SK-N-SH treated with all-trans-retinoic acid at 6 μM for 48 hours (cell line): ENCODE results near the gene C12orf42.

Source experiments
- ATAC-seq: fragments of 200-7000 bp; cut with Tn5 transposase; 3 replicates; pipeline ENCODE4 v1.9.1; 2020; ENCODE audit warnings: mild to moderate bottlenecking, moderate library complexity
- BACH2 ChIP-seq: fragments of 250-450 bp; sonication (Bioruptor Pico); IDR thresholded peaks from 2 replicates; pipeline ENCODE4 v1.9.0; 2021; ENCODE audit warnings: mild to moderate bottlenecking, borderline replicate concordance
- CREB5 ChIP-seq: fragments of 250-450 bp; sonication (Bioruptor Pico); IDR thresholded peaks from 2 replicates; pipeline ENCODE4 v1.5.1; 2020; ENCODE audit warnings: low read depth, mild to moderate bottlenecking, moderate library complexity
- CSDC2 ChIP-seq: fragments of 250-450 bp; sonication (Bioruptor Pico); IDR thresholded peaks from 2 replicates; pipeline ENCODE4 v1.5.0; 2020; ENCODE audit warnings: mild to moderate bottlenecking, moderate library complexity
- CSRNP3 ChIP-seq: fragments of 250-450 bp; sonication (Bioruptor Pico); IDR thresholded peaks from 2 replicates; pipeline ENCODE4 v1.5.1; 2021; ENCODE audit warnings: mild to moderate bottlenecking, moderate library complexity
- ESRRG ChIP-seq: fragments of 250-450 bp; sonication (Bioruptor Pico); IDR thresholded peaks from 2 replicates; pipeline ENCODE4 v1.6.1; 2021; ENCODE audit warnings: mild to moderate bottlenecking
- ISL1 ChIP-seq: fragments of 250-450 bp; sonication (Bioruptor Pico); IDR thresholded peaks from 2 replicates; pipeline ENCODE4 v2.1.2; 2022; ENCODE audit warnings: mild to moderate bottlenecking, moderate library complexity
- OSR1 ChIP-seq: fragments of 250-450 bp; sonication (Bioruptor Pico); IDR thresholded peaks from 2 replicates; pipeline ENCODE4 v1.8.0; 2022; ENCODE audit warnings: moderate library complexity, mild to moderate bottlenecking, inconsistent platforms
- PATZ1 ChIP-seq: fragments of 250-450 bp; sonication (Bioruptor Pico); IDR thresholded peaks from 2 replicates; pipeline ENCODE4 v1.8.0; 2020; ENCODE audit warnings: mild to moderate bottlenecking, moderate library complexity, borderline replicate concordance
- POU6F1 ChIP-seq: fragments of 250-450 bp; sonication (Bioruptor Pico); IDR thresholded peaks from 2 replicates; pipeline ENCODE4 v1.8.0; 2021; ENCODE audit warnings: low read depth, mild to moderate bottlenecking, moderate library complexity, borderline replicate concordance
- PPARA ChIP-seq: fragments of 250-450 bp; sonication (Bioruptor Pico); IDR thresholded peaks from 2 replicates; pipeline ENCODE4 v1.5.0; 2020; ENCODE audit warnings: mild to moderate bottlenecking, borderline replicate concordance
- RARB ChIP-seq: fragments of 250-450 bp; sonication (Bioruptor Pico); IDR thresholded peaks from 2 replicates; pipeline ENCODE4 v1.8.0; 2021; ENCODE audit warnings: mild to moderate bottlenecking, moderate library complexity
- SNAI2 ChIP-seq: fragments of 250-450 bp; sonication (Bioruptor Pico); IDR thresholded peaks from 2 replicates; pipeline ENCODE4 v1.5.0; 2020; ENCODE audit warnings: mild to moderate bottlenecking, moderate library complexity
- TCF4 ChIP-seq: fragments of 250-450 bp; sonication (Bioruptor Pico); IDR thresholded peaks from 2 replicates; pipeline ENCODE4 v1.8.0; 2021; ENCODE audit warnings: mild to moderate bottlenecking, moderate library complexity, borderline replicate concordance
- TSHZ2 ChIP-seq: fragments of 250-450 bp; sonication (Bioruptor Pico); IDR thresholded peaks from 2 replicates; pipeline ENCODE4 v1.5.0; 2020; ENCODE audit warnings: mild to moderate bottlenecking, moderate library complexity
- ZC3H10 ChIP-seq: fragments of 250-450 bp; sonication (Bioruptor Pico); IDR thresholded peaks from 2 replicates; pipeline ENCODE4 v1.5.1; 2021; ENCODE audit warnings: mild to moderate bottlenecking, moderate library complexity
- ZFP3 ChIP-seq: fragments of 250-450 bp; sonication (Bioruptor Pico); IDR thresholded peaks from 2 replicates; pipeline ENCODE4 v1.5.0; 2020; ENCODE audit warnings: mild to moderate bottlenecking, moderate library complexity
- ZFP30 ChIP-seq: fragments of 450-650 bp; formaldehyde crosslinking; IDR thresholded peaks from 2 replicates; pipeline ENCODE4 v1.5.0; 2022; ENCODE audit warnings: mild to moderate bottlenecking, moderate library complexity
- ZNF565 ChIP-seq: fragments of 450-650 bp; formaldehyde crosslinking; conservative IDR thresholded peaks from 2 replicates; pipeline ENCODE4 v1.5.0; 2020; ENCODE audit warnings: low read depth, mild to moderate bottlenecking, moderate library complexity
- ZNF70 ChIP-seq: fragments of 450-650 bp; formaldehyde crosslinking; IDR thresholded peaks from 2 replicates; pipeline ENCODE4 v1.5.0; 2020; ENCODE audit warnings: mild to moderate bottlenecking, moderate library complexity
- ZNF8 ChIP-seq: fragments of 450-650 bp; formaldehyde crosslinking; IDR thresholded peaks from 2 replicates; pipeline ENCODE4 v1.5.0; 2020; ENCODE audit warnings: mild to moderate bottlenecking, moderate library complexity

The C12orf42 gene

GRCh38 chr12:103382736-103383346 is 112.9 kb downstream of the C12orf42 start:
- no peak for ATAC-seq
- TF ChIP-seq ZNF565, result no peak

- no peak for ATAC-seq
- TF ChIP-seq PPARA (CRISPR knock-in tag) (no peak), OSR1 (CRISPR knock-in tag) (no peak), CSDC2 (CRISPR knock-in tag) (no peak), SNAI2 (CRISPR knock-in tag) (no peak)
These were observed 113.6 kb downstream of the C12orf42 start for GRCh38 chr12:103382119-103382518.

- TF ChIP-seq CREB5 (CRISPR knock-in tag) (no peak), TSHZ2 (0 out of 2 replicates have a peak, but pooled peaks have one; percentile 62), ISL1 (CRISPR knock-in tag) (peak; percentile 52; the same call in 1 of the 2 replicates), TCF4 (peak; percentile 56; the same call in 1 of the 2 replicates), ZNF565 (no peak), RARB (CRISPR knock-in tag) (no peak), CSDC2 (CRISPR knock-in tag) (no peak), PATZ1 (CRISPR knock-in tag) (no peak), BACH2 (CRISPR knock-in tag) (no peak), POU6F1 (CRISPR knock-in tag) (no peak), CSRNP3 (CRISPR knock-in tag) (no peak)
- ATAC-seq, result no peak
These were observed 116.1 kb downstream of the C12orf42 start for GRCh38 chr12:103379670-103380069.

- TF ChIP-seq ZFP30, result no peak
- TF ChIP-seq PATZ1 (CRISPR knock-in tag), result no peak
- TF ChIP-seq CSRNP3 (CRISPR knock-in tag), result no peak
- TF ChIP-seq ZNF70, result no peak
- TF ChIP-seq POU6F1 (CRISPR knock-in tag), result no peak
- no peak for TF ChIP-seq ESRRG (CRISPR knock-in tag)
- no peak for TF ChIP-seq ZFP3 (CRISPR knock-in tag)
- TF ChIP-seq SNAI2 (CRISPR knock-in tag), result no peak
- TF ChIP-seq TCF4, result no peak
- TF ChIP-seq BACH2 (CRISPR knock-in tag), result no peak
- TF ChIP-seq ZNF8 (CRISPR knock-in tag), result no peak
- TF ChIP-seq ZC3H10 (CRISPR knock-in tag), result no peak
- ATAC-seq, result no peak
These were observed 122.7 kb downstream of the C12orf42 start for GRCh38 chr12:103373088-103373523.
